ENCODE measurements around the gene STK17B. TPM values are rescaled to one million over a fixed set of nuclear protein-coding genes. Genes with fewer than 3 reads are reported as not detected.

The STK17B gene
- total and polyA plus RNA-seq, 9 of the 15 experiments (the other 6 are each of a cell fraction or from before 2014, with no cell fraction given) = 2.3 to 17.7 (median 8.5) TPM

DNA sequence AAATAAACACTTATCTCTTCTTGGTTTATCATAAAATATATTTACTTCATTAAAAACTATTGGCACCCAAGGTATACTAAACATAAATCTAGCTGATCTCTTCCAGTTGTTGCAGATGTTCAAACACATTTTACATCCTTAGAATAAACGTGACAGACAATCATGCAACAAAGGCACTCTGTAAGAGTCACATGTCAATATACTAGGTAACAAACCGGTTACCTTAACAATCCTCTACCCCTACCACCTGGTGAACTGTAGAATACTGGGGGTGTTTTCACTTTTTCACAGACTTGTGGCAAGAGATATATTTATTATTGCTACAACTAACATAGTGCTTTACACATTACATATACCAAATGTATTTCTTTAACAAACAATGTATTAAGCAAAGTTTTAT is 15.8 kb downstream of the STK17B start:
- TF ChIP-seq FOXP1 (CRISPR knock-in tag; IDR thresholded peaks at IDR 0.05) (no peak), ZC3H4 (CRISPR knock-in tag; IDR thresholded peaks at IDR 0.05; ENCODE audit: borderline replicate concordance) (no peak), CEBPG (CRISPR knock-in tag; IDR thresholded peaks at IDR 0.05) (no peak), CEBPG (tag; conservative IDR thresholded peaks at IDR 0.05 in 1 of 2, IDR thresholded peaks at IDR 0.05 in 1 of 2) (no peak), GABPB2 (CRISPR knock-in tag; conservative IDR thresholded peaks at IDR 0.05) (no peak), TCF3 (CRISPR knock-in tag; IDR thresholded peaks at IDR 0.05) (no peak), NR3C1 (CRISPR knock-in tag; IDR thresholded peaks at IDR 0.05) (no peak), ESRRA (IDR thresholded peaks at IDR 0.05; ENCODE audit: borderline replicate concordance, low read depth) (no peak), RFX7 (CRISPR knock-in tag; IDR thresholded peaks at IDR 0.05) (no peak), STAT5B (CRISPR knock-in tag; IDR thresholded peaks at IDR 0.05) (no peak), CC2D1A (IDR thresholded peaks at IDR 0.05) (no peak), NCOA2 (IDR thresholded peaks at IDR 0.05; ENCODE audit: partially characterized antibody in 2 of 2) (no peak)
- TF ChIP-seq, protein P1, sequence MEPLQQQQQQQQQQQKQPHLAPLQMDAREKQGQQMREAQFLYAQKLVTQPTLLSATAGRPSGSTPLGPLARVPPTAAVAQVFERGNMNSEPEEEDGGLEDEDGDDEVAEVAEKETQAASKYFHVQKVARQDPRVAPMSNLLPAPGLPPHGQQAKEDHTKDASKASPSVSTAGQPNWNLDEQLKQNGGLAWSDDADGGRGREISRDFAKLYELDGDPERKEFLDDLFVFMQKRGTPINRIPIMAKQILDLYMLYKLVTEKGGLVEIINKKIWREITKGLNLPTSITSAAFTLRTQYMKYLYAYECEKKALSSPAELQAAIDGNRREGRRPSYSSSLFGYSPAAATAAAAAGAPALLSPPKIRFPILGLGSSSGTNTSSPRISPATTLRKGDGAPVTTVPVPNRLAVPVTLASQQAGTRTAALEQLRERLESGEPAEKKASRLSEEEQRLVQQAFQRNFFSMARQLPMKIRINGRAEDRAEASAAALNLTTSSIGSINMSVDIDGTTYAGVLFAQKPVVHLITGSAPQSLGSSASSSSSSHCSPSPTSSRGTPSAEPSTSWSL (CRISPR knock-in tag; IDR thresholded peaks at IDR 0.05; ENCODE audit: borderline replicate concordance) = no peak
- TF ChIP-seq, protein P2, sequence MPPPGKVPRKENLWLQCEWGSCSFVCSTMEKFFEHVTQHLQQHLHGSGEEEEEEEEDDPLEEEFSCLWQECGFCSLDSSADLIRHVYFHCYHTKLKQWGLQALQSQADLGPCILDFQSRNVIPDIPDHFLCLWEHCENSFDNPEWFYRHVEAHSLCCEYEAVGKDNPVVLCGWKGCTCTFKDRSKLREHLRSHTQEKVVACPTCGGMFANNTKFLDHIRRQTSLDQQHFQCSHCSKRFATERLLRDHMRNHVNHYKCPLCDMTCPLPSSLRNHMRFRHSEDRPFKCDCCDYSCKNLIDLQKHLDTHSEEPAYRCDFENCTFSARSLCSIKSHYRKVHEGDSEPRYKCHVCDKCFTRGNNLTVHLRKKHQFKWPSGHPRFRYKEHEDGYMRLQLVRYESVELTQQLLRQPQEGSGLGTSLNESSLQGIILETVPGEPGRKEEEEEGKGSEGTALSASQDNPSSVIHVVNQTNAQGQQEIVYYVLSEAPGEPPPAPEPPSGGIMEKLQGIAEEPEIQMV (tag; conservative IDR thresholded peaks at IDR 0.05; ENCODE audit: low read depth) = no peak
- TF ChIP-seq, protein P3, sequence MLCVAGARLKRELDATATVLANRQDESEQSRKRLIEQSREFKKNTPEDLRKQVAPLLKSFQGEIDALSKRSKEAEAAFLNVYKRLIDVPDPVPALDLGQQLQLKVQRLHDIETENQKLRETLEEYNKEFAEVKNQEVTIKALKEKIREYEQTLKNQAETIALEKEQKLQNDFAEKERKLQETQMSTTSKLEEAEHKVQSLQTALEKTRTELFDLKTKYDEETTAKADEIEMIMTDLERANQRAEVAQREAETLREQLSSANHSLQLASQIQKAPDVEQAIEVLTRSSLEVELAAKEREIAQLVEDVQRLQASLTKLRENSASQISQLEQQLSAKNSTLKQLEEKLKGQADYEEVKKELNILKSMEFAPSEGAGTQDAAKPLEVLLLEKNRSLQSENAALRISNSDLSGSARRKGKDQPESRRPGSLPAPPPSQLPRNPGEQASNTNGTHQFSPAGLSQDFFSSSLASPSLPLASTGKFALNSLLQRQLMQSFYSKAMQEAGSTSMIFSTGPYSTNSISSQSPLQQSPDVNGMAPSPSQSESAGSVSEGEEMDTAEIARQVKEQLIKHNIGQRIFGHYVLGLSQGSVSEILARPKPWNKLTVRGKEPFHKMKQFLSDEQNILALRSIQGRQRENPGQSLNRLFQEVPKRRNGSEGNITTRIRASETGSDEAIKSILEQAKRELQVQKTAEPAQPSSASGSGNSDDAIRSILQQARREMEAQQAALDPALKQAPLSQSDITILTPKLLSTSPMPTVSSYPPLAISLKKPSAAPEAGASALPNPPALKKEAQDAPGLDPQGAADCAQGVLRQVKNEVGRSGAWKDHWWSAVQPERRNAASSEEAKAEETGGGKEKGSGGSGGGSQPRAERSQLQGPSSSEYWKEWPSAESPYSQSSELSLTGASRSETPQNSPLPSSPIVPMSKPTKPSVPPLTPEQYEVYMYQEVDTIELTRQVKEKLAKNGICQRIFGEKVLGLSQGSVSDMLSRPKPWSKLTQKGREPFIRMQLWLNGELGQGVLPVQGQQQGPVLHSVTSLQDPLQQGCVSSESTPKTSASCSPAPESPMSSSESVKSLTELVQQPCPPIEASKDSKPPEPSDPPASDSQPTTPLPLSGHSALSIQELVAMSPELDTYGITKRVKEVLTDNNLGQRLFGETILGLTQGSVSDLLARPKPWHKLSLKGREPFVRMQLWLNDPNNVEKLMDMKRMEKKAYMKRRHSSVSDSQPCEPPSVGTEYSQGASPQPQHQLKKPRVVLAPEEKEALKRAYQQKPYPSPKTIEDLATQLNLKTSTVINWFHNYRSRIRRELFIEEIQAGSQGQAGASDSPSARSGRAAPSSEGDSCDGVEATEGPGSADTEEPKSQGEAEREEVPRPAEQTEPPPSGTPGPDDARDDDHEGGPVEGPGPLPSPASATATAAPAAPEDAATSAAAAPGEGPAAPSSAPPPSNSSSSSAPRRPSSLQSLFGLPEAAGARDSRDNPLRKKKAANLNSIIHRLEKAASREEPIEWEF (CRISPR knock-in tag; IDR thresholded peaks at IDR 0.05) = no peak
- Histone ChIP-seq H4K20me1 (replicated peaks; ENCODE audit: control insufficient read depth, insufficient read depth, low read length) (no peaks in the 10 kb centered on the region), H3K27ac (ENCODE audit: extremely low read depth, low read depth, low read length) (no peak overlapping the region), H3K9me1 (ENCODE audit: control insufficient read depth, insufficient read depth, low read length) (no peaks in the 10 kb centered on the region), H3K27me3 (ENCODE audit: control insufficient read depth in 2 of 2, insufficient read depth in 2 of 2, low read length in 2 of 2) (no peaks in the 10 kb centered on the region), H3K79me2 (ENCODE audit: control insufficient read depth, insufficient read depth, low read length) (peaks cover 6% of the 10 kb centered on the region), H3K4me3 (no peak overlapping the region), H3K9me3 (replicated peaks; ENCODE audit: control insufficient read depth, insufficient read depth, low read depth, low read length) (0 out of 2 replicates have a peak, but pooled peaks cover 4% of the 10 kb centered on the region), H3K4me1 (replicated peaks in 1 of 2; ENCODE audit: control insufficient read depth in 2 of 2, insufficient read depth in 2 of 2, low read length in 2 of 2) (peaks cover 0 to 5% of the 10 kb centered on the region in 2 experiments; a peak in 2 of 5 replicates), H3K36me3 (ENCODE audit: control insufficient read depth, insufficient read depth, low read length) (peaks cover 42% of the 10 kb centered on the region; the same call in 2 of the 3 replicates), H3K9ac (ENCODE audit: insufficient read depth in 1 of 2, low read depth in 2 of 2, low read length in 2 of 2) (no peak overlapping the region), H3K4me2 (ENCODE audit: insufficient read depth, low read length) (no peak overlapping the region), H2AFZ (ENCODE audit: low read depth, low read length) (no peak overlapping the region)
- FAIRE-seq (no peak), DNase-seq (ENCODE audit: extremely low read depth in 1 of 4, low spot score in 3 of 4) (no peak), ATAC-seq (no peak)
- no TSS peak for BruUV-seq (replicated peaks)
- in situ Hi-C loops (cut with MboI) (no loop called here), intact Hi-C loops (cut with micrococcal nuclease) (no loop called here)
- POLR2A ChIA-PET = no interaction called here
- WGBS (ENCODE audit: insufficient coverage, low coverage, missing lambda C conversion rate) = 29% methylated on average over 2 of the region's 2 CpGs
- CTCF ChIA-PET (ENCODE audit: low intra/inter-chr PET ratio) = no interaction called here
